PFSK-1 (cell line): ENCODE measurements around the gene LYL1.

ENCODE experiments used
- POLR2AphosphoS5 ChIP-seq: IDR thresholded peaks from 2 replicates; pipeline ENCODE4 v1.6.1; 2012; ENCODE audit warnings: low read depth, mild to moderate bottlenecking, control low read depth, low read length, moderate library complexity
- SIN3A ChIP-seq: IDR thresholded peaks from 2 replicates; pipeline ENCODE4 v1.6.1; 2012; ENCODE audit warnings: mild to moderate bottlenecking, low read length, moderate library complexity, borderline replicate concordance; ENCODE audit not compliant: insufficient read depth
- TAF1 ChIP-seq: IDR thresholded peaks from 2 replicates; pipeline ENCODE4 v1.6.1; 2012; ENCODE audit warnings: low read length, control low read depth, borderline replicate concordance; ENCODE audit not compliant: insufficient read depth
- TF ChIP-seq, protein P1 (sequence below), 2 experiments: IDR thresholded peaks; 2 replicates each; pipeline versions ENCODE4 v1.6.1 to v1.8.0; 2011 to 2012; ENCODE audit warnings: low read depth in 2 of 2, low read length in 2 of 2, control low read depth in 1 of 2, inconsistent platforms in 1 of 2, mild to moderate bottlenecking in 1 of 2, moderate library complexity in 1 of 2; ENCODE audit not compliant: insufficient read depth in 1 of 2

DNA sequence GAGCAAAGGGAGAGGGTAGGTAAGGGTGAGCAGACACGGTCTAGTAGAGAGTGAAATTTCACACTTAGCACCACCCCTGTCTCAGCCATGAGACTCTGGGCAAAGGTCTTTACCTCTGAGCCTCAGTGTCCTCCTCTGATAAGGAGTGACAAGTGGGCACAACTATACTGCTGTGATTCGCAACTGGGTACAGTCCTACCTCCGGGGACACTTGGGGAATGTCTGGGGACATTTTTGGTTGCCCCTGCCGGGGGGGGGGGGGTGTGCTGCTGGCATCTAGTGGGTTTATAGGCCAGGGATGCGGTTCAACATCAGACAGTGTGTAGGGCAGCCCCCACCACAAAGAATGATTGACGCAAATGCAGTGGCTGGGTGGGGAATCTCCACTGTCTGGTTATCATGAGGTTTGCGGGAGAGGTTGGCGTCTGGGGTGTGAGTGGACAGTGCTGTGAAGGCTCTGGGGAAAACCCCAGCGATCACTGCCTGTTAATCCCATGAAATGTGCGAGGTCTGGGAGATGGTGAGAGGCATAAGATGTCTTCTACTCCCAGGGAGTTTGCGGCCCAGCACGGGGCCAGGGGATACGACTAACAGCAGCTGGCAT, 19.7 kb upstream of the LYL1 start:
- TF ChIP-seq POLR2AphosphoS5, result no peak
- no peak for TF ChIP-seq SIN3A
- TF ChIP-seq, protein P1, sequence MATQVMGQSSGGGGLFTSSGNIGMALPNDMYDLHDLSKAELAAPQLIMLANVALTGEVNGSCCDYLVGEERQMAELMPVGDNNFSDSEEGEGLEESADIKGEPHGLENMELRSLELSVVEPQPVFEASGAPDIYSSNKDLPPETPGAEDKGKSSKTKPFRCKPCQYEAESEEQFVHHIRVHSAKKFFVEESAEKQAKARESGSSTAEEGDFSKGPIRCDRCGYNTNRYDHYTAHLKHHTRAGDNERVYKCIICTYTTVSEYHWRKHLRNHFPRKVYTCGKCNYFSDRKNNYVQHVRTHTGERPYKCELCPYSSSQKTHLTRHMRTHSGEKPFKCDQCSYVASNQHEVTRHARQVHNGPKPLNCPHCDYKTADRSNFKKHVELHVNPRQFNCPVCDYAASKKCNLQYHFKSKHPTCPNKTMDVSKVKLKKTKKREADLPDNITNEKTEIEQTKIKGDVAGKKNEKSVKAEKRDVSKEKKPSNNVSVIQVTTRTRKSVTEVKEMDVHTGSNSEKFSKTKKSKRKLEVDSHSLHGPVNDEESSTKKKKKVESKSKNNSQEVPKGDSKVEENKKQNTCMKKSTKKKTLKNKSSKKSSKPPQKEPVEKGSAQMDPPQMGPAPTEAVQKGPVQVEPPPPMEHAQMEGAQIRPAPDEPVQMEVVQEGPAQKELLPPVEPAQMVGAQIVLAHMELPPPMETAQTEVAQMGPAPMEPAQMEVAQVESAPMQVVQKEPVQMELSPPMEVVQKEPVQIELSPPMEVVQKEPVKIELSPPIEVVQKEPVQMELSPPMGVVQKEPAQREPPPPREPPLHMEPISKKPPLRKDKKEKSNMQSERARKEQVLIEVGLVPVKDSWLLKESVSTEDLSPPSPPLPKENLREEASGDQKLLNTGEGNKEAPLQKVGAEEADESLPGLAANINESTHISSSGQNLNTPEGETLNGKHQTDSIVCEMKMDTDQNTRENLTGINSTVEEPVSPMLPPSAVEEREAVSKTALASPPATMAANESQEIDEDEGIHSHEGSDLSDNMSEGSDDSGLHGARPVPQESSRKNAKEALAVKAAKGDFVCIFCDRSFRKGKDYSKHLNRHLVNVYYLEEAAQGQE (IDR thresholded peaks at IDR 0.05; ENCODE audit: insufficient read depth in 1 of 2, low read depth in 2 of 2, low read length in 2 of 2), result no peak
- TF ChIP-seq TAF1, result no peak
